ENCODE measurements around the gene CUL5. TPM values are rescaled to one million over a fixed set of nuclear protein-coding genes. Genes with fewer than 3 reads are reported as not detected.
A peak's percentile ranks its signal among the peaks of the same experiment; 100 is the strongest.

CUL5 gene
- total and polyA plus RNA-seq, 2 donors = 12.3 to 28.6 TPM

DNA sequence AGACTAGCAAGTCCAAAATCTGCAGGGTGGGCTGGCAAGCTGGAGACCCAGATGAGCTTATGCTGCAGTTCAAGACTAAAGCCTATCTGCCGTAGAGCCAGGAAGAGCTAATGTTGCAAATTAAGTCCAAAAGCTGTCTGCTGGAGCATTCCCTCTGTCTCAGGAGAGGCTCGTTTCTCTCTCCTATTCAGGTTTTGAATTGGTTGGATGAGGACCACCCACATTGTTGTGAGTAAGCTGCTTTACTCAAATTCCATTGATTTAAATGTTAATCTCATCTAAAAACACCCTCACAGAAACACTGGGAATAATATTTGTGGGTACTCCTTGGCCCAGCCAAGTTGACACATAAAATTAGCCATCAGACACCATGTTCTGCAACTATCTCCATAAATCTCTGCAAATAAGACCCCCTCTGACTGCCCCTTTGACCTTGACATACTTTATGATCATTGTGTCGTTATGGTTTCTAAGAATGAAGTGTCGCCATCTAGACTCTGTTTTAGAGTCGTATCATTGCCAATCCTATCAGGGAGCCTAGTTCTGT is 16.8 kb upstream of the CUL5 start:
- no peaks in the 10 kb centered on the region for H3K4me1 ChIP-seq (ENCODE audit: control insufficient read depth in 2 of 2, insufficient read depth in 2 of 2, low read length in 2 of 2)
- no peak for DNase-seq (ENCODE audit: low read depth in 6 of 9, low spot score in 9 of 9)
- no peaks in the 10 kb centered on the region for H3K27me3 ChIP-seq (ENCODE audit: control insufficient read depth in 2 of 2, insufficient read depth in 1 of 2, low read length in 1 of 2)
- no peaks in the 10 kb centered on the region for H3K9me3 ChIP-seq (ENCODE audit: control insufficient read depth in 2 of 2, insufficient read depth in 1 of 2, low read length in 1 of 2)
- no peak overlapping the region for H3K27ac ChIP-seq (ENCODE audit: low read depth in 1 of 2, low read length in 1 of 2)
- H3K36me3 ChIP-seq (ENCODE audit: control insufficient read depth in 2 of 2, insufficient read depth in 2 of 2, low read length in 1 of 2) = no peaks in the 10 kb centered on the region
- WGBS = 93% methylated on average over 5 of the region's 5 CpGs
- H3K4me3 ChIP-seq (ENCODE audit: low read length in 2 of 2) = no peak overlapping the region

DNA sequence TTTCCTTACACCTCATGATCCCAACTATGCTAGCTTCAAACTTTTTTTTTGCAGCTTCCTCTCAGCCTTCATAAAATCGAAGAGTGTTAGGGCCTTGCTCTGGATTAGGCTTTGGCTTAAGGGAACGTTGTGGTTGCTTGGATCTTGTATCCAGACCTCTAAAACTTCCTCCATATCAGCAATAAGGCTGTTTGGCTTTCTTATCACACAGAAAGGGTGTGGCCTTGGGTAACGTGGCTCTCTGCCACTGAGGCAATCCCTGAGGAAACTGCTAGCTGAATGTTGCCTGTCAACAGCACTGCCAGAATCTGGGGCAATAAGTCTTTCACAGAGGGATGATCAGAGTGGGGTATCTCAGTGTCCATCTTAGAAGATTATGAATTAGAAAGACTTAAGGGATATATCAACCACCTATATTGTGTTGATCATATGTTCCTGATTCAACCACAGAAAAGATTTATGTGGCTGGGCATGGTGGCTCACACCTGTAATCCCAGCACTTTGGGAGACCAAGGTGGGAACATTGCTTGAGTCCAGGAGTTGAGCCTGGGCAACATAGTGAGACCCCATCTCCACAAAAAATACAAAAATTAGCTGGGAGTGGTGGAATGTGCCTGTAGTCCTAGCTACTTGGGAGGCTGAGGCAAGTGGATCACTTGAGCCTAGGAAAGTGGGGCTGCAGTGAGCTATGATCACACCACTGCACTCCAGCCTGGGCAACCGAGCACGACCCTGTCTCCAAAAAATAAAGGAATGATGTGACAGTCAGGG is 12.5 kb upstream of the CUL5 start:
- 71% methylated on average over 5 of the region's 5 CpGs for WGBS

DNA sequence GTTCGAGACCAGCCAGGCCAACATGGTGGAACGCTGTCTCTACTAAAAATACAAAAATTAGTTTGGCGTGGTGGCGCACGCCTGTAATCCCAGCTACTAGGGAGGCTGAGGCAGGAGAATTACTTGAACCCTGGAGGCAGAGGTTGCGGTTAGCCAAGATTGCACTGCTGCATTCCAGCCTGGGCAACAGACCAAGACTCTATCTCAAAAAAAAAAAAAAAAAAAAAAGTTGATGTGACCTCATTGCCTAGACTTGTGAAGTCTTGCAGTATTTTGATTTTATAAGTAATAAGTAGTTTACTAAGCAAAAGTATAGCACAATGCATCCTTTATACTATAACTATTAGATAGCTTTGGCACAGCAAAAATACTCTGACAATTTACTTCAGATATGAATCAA is 9.9 kb upstream of the CUL5 start:
- H3K27me3 ChIP-seq (ENCODE audit: control insufficient read depth in 2 of 2, insufficient read depth in 1 of 2, low read length in 1 of 2) = no peaks in the 10 kb centered on the region
- no peaks in the 10 kb centered on the region for H3K4me1 ChIP-seq (ENCODE audit: control insufficient read depth in 2 of 2, insufficient read depth in 2 of 2, low read length in 2 of 2)
- H3K9me3 ChIP-seq (ENCODE audit: control insufficient read depth in 2 of 2, insufficient read depth in 1 of 2, low read length in 1 of 2) = no peaks in the 10 kb centered on the region
- no peak overlapping the region for H3K27ac ChIP-seq (ENCODE audit: low read depth in 1 of 2, low read length in 1 of 2)
- DNase-seq (ENCODE audit: low read depth in 6 of 9, low spot score in 9 of 9) = no peak
- 99% methylated on average over 6 of the region's 6 CpGs for whole genome bisulfite sequencing
- H3K36me3 ChIP-seq (ENCODE audit: control insufficient read depth in 2 of 2, insufficient read depth in 2 of 2, low read length in 1 of 2) = no peaks in the 10 kb centered on the region
- no peak overlapping the region for H3K4me3 ChIP-seq (ENCODE audit: low read length in 2 of 2)

More for the DNA sequence above, 12.5 kb upstream of the CUL5 start:
- Histone ChIP-seq H3K4me3 (ENCODE audit: low read length in 2 of 2) (no peak overlapping the region), H3K36me3 (ENCODE audit: control insufficient read depth in 2 of 2, insufficient read depth in 2 of 2, low read length in 1 of 2) (no peaks in the 10 kb centered on the region), H3K27ac (ENCODE audit: low read depth in 1 of 2, low read length in 1 of 2) (no peak overlapping the region), H3K27me3 (ENCODE audit: control insufficient read depth in 2 of 2, insufficient read depth in 1 of 2, low read length in 1 of 2) (no peaks in the 10 kb centered on the region), H3K4me1 (ENCODE audit: control insufficient read depth in 2 of 2, insufficient read depth in 2 of 2, low read length in 2 of 2) (no peaks in the 10 kb centered on the region), H3K9me3 (ENCODE audit: control insufficient read depth in 2 of 2, insufficient read depth in 1 of 2, low read length in 1 of 2) (no peaks in the 10 kb centered on the region)
- DNase-seq (ENCODE audit: low read depth in 6 of 9, low spot score in 9 of 9) = no peak

DNA sequence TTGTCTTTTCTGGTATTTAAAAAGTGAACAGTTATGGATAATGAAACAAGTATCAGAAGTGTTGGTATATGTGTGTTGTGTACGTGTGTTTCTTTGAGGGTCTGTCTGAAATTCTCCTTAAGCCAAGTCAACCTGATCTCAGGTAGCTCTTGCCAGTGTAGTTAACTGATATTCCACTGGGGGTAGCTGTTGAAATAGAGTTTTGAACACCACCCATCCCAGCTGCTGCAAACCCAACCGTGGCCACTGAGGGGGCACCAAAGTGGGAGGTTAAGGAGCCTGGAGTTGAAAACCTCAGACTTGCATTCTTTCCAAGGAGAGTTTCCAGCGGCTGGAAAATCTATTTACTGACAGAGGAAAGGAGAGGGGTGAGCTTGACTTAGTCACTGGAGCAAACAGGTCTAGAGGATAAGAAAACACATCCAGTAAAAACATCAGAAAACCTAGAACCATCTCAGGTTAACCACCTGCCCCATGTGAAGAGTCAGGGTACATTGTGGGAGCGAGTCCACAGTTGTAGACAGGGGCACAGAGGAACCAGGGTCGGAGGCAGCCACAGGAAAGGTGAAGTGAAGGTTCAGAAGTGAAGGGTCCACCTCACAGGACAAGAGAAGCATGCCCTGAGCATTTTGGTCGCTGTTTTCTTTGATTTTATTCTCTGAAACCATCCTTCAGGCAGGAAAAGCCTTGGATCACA is 8.8 kb upstream of the CUL5 start:
- DNase-seq (ENCODE audit: low read depth in 6 of 9, low spot score in 9 of 9) = peak in 7 of 9 donors; percentile 42 to 76 (median 47)
- Histone ChIP-seq H3K36me3 (ENCODE audit: control insufficient read depth in 2 of 2, insufficient read depth in 2 of 2, low read length in 1 of 2) (no peaks in the 10 kb centered on the region), H3K27me3 (ENCODE audit: control insufficient read depth in 2 of 2, insufficient read depth in 1 of 2, low read length in 1 of 2) (no peaks in the 10 kb centered on the region), H3K27ac (ENCODE audit: low read depth in 1 of 2, low read length in 1 of 2) (no peak overlapping the region), H3K4me1 (ENCODE audit: control insufficient read depth in 2 of 2, insufficient read depth in 2 of 2, low read length in 2 of 2) (no peaks in the 10 kb centered on the region), H3K4me3 (ENCODE audit: low read length in 2 of 2) (no peak overlapping the region), H3K9me3 (ENCODE audit: control insufficient read depth in 2 of 2, insufficient read depth in 1 of 2, low read length in 1 of 2) (no peaks in the 10 kb centered on the region)
- WGBS = 37% methylated on average over 6 of the region's 6 CpGs

DNA sequence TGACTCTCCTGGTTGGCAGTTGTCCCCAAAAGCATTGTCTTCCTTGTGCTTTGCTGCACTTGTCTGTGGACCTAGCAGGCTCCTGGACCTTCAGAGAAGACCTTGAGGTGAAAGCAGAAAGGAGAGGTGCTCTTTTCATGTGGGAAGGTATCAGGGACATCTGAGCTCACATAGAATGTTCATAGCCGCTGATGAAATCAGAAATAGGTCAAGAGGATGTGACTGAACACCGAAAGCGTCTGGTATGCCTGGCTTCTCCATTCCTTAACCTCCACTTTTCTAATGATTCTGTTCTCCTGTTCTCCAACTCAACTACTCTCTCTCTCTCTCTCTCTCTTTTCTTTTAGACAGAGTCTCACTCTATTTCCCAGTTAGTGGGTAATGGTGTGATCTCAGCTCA is 6.2 kb upstream of the CUL5 start:
- H3K4me3 ChIP-seq (ENCODE audit: low read length in 2 of 2) = no peak overlapping the region
- H3K27ac ChIP-seq (ENCODE audit: low read depth in 1 of 2, low read length in 1 of 2) = no peak overlapping the region
- no peak for DNase-seq (ENCODE audit: low read depth in 6 of 9, low spot score in 9 of 9)
- no peaks in the 10 kb centered on the region for H3K27me3 ChIP-seq (ENCODE audit: control insufficient read depth in 2 of 2, insufficient read depth in 1 of 2, low read length in 1 of 2)
- no peaks in the 10 kb centered on the region for H3K36me3 ChIP-seq (ENCODE audit: control insufficient read depth in 2 of 2, insufficient read depth in 2 of 2, low read length in 1 of 2)
- 93% methylated on average over 3 of the region's 3 CpGs for WGBS
- no peaks in the 10 kb centered on the region for H3K9me3 ChIP-seq (ENCODE audit: control insufficient read depth in 2 of 2, insufficient read depth in 1 of 2, low read length in 1 of 2)
- H3K4me1 ChIP-seq (ENCODE audit: control insufficient read depth in 2 of 2, insufficient read depth in 2 of 2, low read length in 2 of 2) = no peaks in the 10 kb centered on the region

DNA sequence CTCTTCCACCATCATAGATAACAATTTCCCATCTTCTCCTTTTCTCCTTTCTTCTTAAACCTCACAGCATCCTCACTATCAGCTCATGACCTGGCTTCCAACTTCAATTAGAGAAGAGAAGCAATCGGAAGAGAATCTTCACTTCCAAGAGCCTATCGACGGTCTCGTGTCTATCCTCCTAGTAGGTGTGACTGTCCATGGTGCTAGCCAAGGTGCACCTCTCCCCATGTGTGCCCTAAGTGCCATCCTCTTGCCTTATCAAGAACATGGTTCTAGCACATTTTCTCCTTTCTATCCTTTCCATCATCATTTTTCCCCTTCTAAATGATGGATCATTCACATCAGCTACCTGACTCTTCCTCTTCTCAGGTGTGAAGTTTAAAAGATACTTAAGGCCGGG is 5.1 kb upstream of the CUL5 start:
- H3K4me1 ChIP-seq (ENCODE audit: control insufficient read depth in 2 of 2, insufficient read depth in 2 of 2, low read length in 2 of 2) = no peaks in the 10 kb centered on the region
- no peaks in the 10 kb centered on the region for H3K27me3 ChIP-seq (ENCODE audit: control insufficient read depth in 2 of 2, insufficient read depth in 1 of 2, low read length in 1 of 2)
- H3K9me3 ChIP-seq (ENCODE audit: control insufficient read depth in 2 of 2, insufficient read depth in 1 of 2, low read length in 1 of 2) = no peaks in the 10 kb centered on the region
- WGBS = 93% methylated on average over 5 of the region's 5 CpGs
- H3K4me3 ChIP-seq (ENCODE audit: low read length in 2 of 2) = no peak overlapping the region
- no peak for DNase-seq (ENCODE audit: low read depth in 6 of 9, low spot score in 9 of 9)
- no peak overlapping the region for H3K27ac ChIP-seq (ENCODE audit: low read depth in 1 of 2, low read length in 1 of 2)
- no peaks in the 10 kb centered on the region for H3K36me3 ChIP-seq (ENCODE audit: control insufficient read depth in 2 of 2, insufficient read depth in 2 of 2, low read length in 1 of 2)

DNA sequence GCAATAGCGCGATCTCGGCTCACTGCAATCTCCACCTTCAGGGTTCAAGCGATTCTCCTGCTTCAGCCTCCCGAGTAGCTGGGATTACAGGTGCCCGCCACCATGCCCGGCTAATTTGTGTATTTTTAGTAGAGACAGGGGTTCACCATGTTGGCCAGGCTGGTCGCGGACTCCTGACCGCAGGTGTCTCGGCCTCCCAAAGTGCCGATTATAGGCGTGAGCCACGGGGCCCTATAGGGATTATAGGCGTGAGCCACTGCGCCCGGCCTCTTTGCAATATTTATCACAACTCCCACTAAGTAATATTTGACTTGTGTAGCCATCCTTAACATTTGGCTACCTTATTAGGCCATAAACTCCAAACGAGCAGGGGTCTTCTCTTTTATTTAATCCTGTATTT is 879 bp upstream of the CUL5 start:
- 97% methylated on average over 18 of the region's 18 CpGs for WGBS
- H3K4me3 ChIP-seq (ENCODE audit: low read length in 2 of 2) = no peak overlapping the region
- H3K27me3 ChIP-seq (ENCODE audit: control insufficient read depth in 2 of 2, insufficient read depth in 1 of 2, low read length in 1 of 2) = no peaks in the 10 kb centered on the region
- no peak for DNase-seq (ENCODE audit: low read depth in 6 of 9, low spot score in 9 of 9)
- no peaks in the 10 kb centered on the region for H3K9me3 ChIP-seq (ENCODE audit: control insufficient read depth in 2 of 2, insufficient read depth in 1 of 2, low read length in 1 of 2)
- no peak overlapping the region for H3K27ac ChIP-seq (ENCODE audit: low read depth in 1 of 2, low read length in 1 of 2)
- no peaks in the 10 kb centered on the region for H3K36me3 ChIP-seq (ENCODE audit: control insufficient read depth in 2 of 2, insufficient read depth in 2 of 2, low read length in 1 of 2)
- peaks cover 3% of the 10 kb centered on the region in 2 donors for H3K4me1 ChIP-seq (ENCODE audit: control insufficient read depth in 2 of 2, insufficient read depth in 2 of 2, low read length in 2 of 2)

DNA sequence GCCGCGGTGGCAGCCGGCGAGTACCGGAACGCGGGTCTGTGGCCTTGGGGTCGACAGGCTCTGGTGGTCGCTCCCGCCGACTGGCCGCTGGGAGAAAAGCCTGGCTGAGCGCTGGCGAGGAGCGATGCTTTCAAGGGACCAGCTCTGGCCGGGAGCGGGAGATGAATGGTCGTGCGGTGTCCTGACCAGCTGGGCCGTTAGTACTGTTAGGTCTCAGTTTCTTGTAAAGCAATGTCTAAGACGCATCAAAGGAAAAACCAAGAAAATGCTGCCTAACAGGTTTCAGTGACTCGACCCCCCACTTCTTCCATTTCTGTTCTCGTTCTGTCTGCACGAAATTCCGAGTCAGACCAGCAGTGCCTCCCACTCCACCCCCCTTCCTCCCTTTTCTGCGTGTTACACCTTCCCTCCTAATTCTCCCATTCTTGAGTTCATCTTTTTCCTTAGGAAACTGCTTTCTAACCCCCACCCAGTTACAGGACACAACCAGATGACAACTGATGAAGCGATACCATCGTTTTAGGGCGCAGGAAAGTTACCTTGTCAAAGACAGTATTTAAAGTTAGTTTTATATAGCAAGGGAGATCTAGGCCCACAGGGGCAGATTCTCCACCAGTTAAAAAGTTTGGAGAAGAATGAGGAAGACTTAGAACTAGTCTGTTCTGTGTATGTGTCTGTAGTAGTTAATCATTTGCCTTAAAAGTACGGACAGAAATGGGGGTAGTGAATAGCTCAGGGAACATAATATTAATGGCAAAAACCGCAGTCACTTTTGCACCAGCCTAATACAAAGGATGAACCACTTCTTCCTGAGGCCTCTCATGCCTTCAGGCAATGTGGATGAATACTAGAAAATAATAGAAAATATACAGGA is 1.0 kb downstream of the CUL5 start:
- DNase-seq (ENCODE audit: low read depth in 6 of 9, low spot score in 9 of 9) = peak in 1 of 9 donors; percentile 4
- 3% methylated on average over 31 of the region's 31 CpGs for WGBS
- Histone ChIP-seq H3K27ac (ENCODE audit: low read depth in 1 of 2, low read length in 1 of 2) (peak overlapping the region; percentile 97 to 98), H3K9me3 (ENCODE audit: control insufficient read depth in 2 of 2, insufficient read depth in 1 of 2, low read length in 1 of 2) (no peaks in the 10 kb centered on the region), H3K36me3 (ENCODE audit: control insufficient read depth in 2 of 2, insufficient read depth in 2 of 2, low read length in 1 of 2) (peaks cover 4 to 6% of the 10 kb centered on the region in 2 donors), H3K27me3 (ENCODE audit: control insufficient read depth in 2 of 2, insufficient read depth in 1 of 2, low read length in 1 of 2) (no peaks in the 10 kb centered on the region), H3K4me1 (ENCODE audit: control insufficient read depth in 2 of 2, insufficient read depth in 2 of 2, low read length in 2 of 2) (peaks cover 3% of the 10 kb centered on the region in 2 donors), H3K4me3 (ENCODE audit: low read length in 2 of 2) (peak overlapping the region; percentile 66 to 98)
